SK-N-SH treated with all-trans-retinoic acid at 6 μM for 48 hours (cell line): ENCODE measurements around the gene BRPF1.

Experiments
- ATAC-seq: fragments of 200-7000 bp; cut with Tn5 transposase; 3 replicates; pipeline ENCODE4 v1.9.1; 2020; ENCODE audit warnings: mild to moderate bottlenecking, moderate library complexity
- ARNTL ChIP-seq: fragments of 450-650 bp; formaldehyde crosslinking; IDR thresholded peaks from 2 replicates; pipeline ENCODE4 v1.5.0; 2020; ENCODE audit warnings: low read depth, mild to moderate bottlenecking, moderate library complexity, borderline replicate concordance
- BACH2 ChIP-seq: fragments of 250-450 bp; sonication (Bioruptor Pico); IDR thresholded peaks from 2 replicates; pipeline ENCODE4 v1.9.0; 2021; ENCODE audit warnings: mild to moderate bottlenecking, borderline replicate concordance
- CREB5 ChIP-seq: fragments of 250-450 bp; sonication (Bioruptor Pico); IDR thresholded peaks from 2 replicates; pipeline ENCODE4 v1.5.1; 2020; ENCODE audit warnings: low read depth, mild to moderate bottlenecking, moderate library complexity
- CSDC2 ChIP-seq: fragments of 250-450 bp; sonication (Bioruptor Pico); IDR thresholded peaks from 2 replicates; pipeline ENCODE4 v1.5.0; 2020; ENCODE audit warnings: mild to moderate bottlenecking, moderate library complexity
- CSRNP3 ChIP-seq: fragments of 250-450 bp; sonication (Bioruptor Pico); IDR thresholded peaks from 2 replicates; pipeline ENCODE4 v1.5.1; 2021; ENCODE audit warnings: mild to moderate bottlenecking, moderate library complexity
- GLIS3 ChIP-seq: fragments of 250-450 bp; sonication (Bioruptor Pico); IDR thresholded peaks from 2 replicates; pipeline ENCODE4 v1.5.0; 2020; ENCODE audit warnings: mild to moderate bottlenecking, moderate library complexity
- ISL1 ChIP-seq: fragments of 250-450 bp; sonication (Bioruptor Pico); IDR thresholded peaks from 2 replicates; pipeline ENCODE4 v2.1.2; 2022; ENCODE audit warnings: mild to moderate bottlenecking, moderate library complexity
- OSR1 ChIP-seq: fragments of 250-450 bp; sonication (Bioruptor Pico); IDR thresholded peaks from 2 replicates; pipeline ENCODE4 v1.8.0; 2022; ENCODE audit warnings: moderate library complexity, mild to moderate bottlenecking, inconsistent platforms
- PATZ1 ChIP-seq: fragments of 250-450 bp; sonication (Bioruptor Pico); IDR thresholded peaks from 2 replicates; pipeline ENCODE4 v1.8.0; 2020; ENCODE audit warnings: mild to moderate bottlenecking, moderate library complexity, borderline replicate concordance
- POU6F1 ChIP-seq: fragments of 250-450 bp; sonication (Bioruptor Pico); IDR thresholded peaks from 2 replicates; pipeline ENCODE4 v1.8.0; 2021; ENCODE audit warnings: low read depth, mild to moderate bottlenecking, moderate library complexity, borderline replicate concordance
- PPARA ChIP-seq: fragments of 250-450 bp; sonication (Bioruptor Pico); IDR thresholded peaks from 2 replicates; pipeline ENCODE4 v1.5.0; 2020; ENCODE audit warnings: mild to moderate bottlenecking, borderline replicate concordance
- RARB ChIP-seq: fragments of 250-450 bp; sonication (Bioruptor Pico); IDR thresholded peaks from 2 replicates; pipeline ENCODE4 v1.8.0; 2021; ENCODE audit warnings: mild to moderate bottlenecking, moderate library complexity
- SNAI2 ChIP-seq: fragments of 250-450 bp; sonication (Bioruptor Pico); IDR thresholded peaks from 2 replicates; pipeline ENCODE4 v1.5.0; 2020; ENCODE audit warnings: mild to moderate bottlenecking, moderate library complexity
- TCF4 ChIP-seq: fragments of 250-450 bp; sonication (Bioruptor Pico); IDR thresholded peaks from 2 replicates; pipeline ENCODE4 v1.8.0; 2021; ENCODE audit warnings: mild to moderate bottlenecking, moderate library complexity, borderline replicate concordance
- TSHZ2 ChIP-seq: fragments of 250-450 bp; sonication (Bioruptor Pico); IDR thresholded peaks from 2 replicates; pipeline ENCODE4 v1.5.0; 2020; ENCODE audit warnings: mild to moderate bottlenecking, moderate library complexity
- ZC3H10 ChIP-seq: fragments of 250-450 bp; sonication (Bioruptor Pico); IDR thresholded peaks from 2 replicates; pipeline ENCODE4 v1.5.1; 2021; ENCODE audit warnings: mild to moderate bottlenecking, moderate library complexity
- ZNF70 ChIP-seq: fragments of 450-650 bp; formaldehyde crosslinking; IDR thresholded peaks from 2 replicates; pipeline ENCODE4 v1.5.0; 2020; ENCODE audit warnings: mild to moderate bottlenecking, moderate library complexity
- ZNF8 ChIP-seq: fragments of 450-650 bp; formaldehyde crosslinking; IDR thresholded peaks from 2 replicates; pipeline ENCODE4 v1.5.0; 2020; ENCODE audit warnings: mild to moderate bottlenecking, moderate library complexity

BRPF1 gene

GRCh38 chr3:9727743-9728142 is 3.8 kb upstream of the BRPF1 start (continued):
- TF ChIP-seq PPARA (CRISPR knock-in tag) (no peak), CSRNP3 (CRISPR knock-in tag) (no peak)

- no peak for ATAC-seq
- TF ChIP-seq SNAI2 (no peak), ARNTL (no peak), CSDC2 (CRISPR knock-in tag) (no peak)
Observed at GRCh38 chr3:9729419-9729818, 2.1 kb upstream of the BRPF1 start.

GRCh38 chr3:9730657-9731205 is 804 bp upstream of the BRPF1 start:
- TF ChIP-seq PPARA (CRISPR knock-in tag) (no peak), ISL1 (CRISPR knock-in tag) (no peak), ZC3H10 (CRISPR knock-in tag) (no peak), BACH2 (CRISPR knock-in tag) (no peak), TCF4 (CRISPR knock-in tag) (no peak), RARB (CRISPR knock-in tag) (no peak), POU6F1 (no peak), CREB5 (CRISPR knock-in tag) (no peak), OSR1 (CRISPR knock-in tag) (no peak), ZNF70 (CRISPR knock-in tag) (no peak), GLIS3 (CRISPR knock-in tag) (no peak), PATZ1 (CRISPR knock-in tag) (no peak), ARNTL (no peak)
- TF ChIP-seq, all 23 proteins: peak for 0
- peak; percentile 86 for ATAC-seq

- ATAC-seq = peak; percentile 13
- TF ChIP-seq ARNTL (no peak), ZNF70 (CRISPR knock-in tag) (no peak), ZNF8 (CRISPR knock-in tag) (no peak), TSHZ2 (no peak)
Observed at GRCh38 chr3:9732080-9732739, 675 bp downstream of the BRPF1 start.
